Measurements from ENCODE around the gene PA2G4.
A peak's percentile ranks its signal among the peaks of the same experiment; 100 is the strongest.
"Not testable (repeated sequence)": the region's sequence is repeated elsewhere in the genome, so short reads cannot be mapped to it uniquely, and the experiment has no call there.

The PA2G4 gene

GRCh38 chr12:56101045-56101444 is 3.3 kb upstream of the PA2G4 start:
- DNase-seq, result no peak

DNA sequence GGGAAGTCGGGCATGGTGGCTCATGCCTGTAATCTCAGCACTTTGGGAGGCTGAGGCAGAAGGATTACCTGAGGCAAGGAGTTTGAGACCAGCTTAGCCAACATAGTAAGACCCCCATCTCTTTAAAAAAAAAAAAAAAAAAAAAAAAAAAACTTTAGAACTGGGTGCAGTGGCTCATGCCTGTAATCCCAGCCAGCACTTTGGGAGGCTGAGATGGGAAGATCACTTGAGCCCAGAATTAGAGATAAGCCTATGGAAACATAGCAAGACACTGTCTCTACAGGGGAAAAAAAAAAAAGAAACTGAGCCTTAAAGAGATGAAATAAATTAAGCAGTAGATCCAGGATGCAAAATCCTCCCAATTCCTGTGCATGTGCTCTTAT is 1.7 kb upstream of the PA2G4 start:
- DNase-seq, result no peak

- no peak for DNase-seq
These were observed 1.2 kb upstream of the PA2G4 start for GRCh38 chr12:56103066-56103711.

- DNase-seq, result peak; percentile 50
These were observed 593 bp upstream of the PA2G4 start for GRCh38 chr12:56103823-56104108.

GRCh38 chr12:56104815-56105608 is 653 bp downstream of the PA2G4 start:
- no peak for DNase-seq

- DNase-seq, result no peak
These were observed 1.2 kb downstream of the PA2G4 start for GRCh38 chr12:56105609-56105902.

DNA sequence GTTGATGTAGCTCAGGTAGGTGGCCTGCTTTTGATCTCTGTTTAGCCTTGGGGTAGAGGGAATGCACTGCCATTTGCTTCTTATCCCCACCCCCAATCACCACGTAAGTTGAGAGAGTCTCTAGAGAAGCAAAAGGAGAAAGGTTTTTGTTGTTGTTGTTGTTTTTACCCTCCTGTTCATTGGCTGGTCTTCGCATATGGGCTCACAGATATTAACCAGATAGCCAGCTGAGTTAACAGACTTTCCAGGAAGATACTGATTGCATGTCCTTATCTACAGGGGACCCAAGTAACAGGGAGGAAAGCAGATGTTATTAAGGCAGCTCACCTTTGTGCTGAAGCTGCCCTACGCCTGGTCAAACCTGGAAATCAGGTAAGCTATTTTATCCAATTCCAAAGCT is 2.9 kb downstream of the PA2G4 start:
- no peak for DNase-seq

DNA sequence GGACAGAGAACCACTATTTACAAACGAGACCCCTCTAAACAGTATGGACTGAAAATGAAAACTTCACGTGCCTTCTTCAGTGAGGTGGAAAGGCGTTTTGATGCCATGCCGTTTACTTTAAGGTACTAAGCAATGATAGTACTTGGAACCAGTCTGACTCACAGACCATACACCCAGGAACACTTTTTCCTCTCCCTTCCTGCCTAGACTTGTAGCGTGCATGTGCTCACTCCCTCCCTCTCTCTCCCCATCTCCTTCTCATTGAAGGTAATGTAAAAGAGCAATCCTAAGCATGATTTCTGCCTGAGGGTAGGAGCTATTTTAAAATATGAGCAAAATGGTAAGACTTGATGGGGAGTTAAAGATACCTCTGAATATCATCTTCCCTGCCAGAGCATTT is 6.2 kb downstream of the PA2G4 start:
- DNase-seq, result no peak

GRCh38 chr12:56114084-56114483 is 9.7 kb downstream of the PA2G4 start:
- no peak for DNase-seq

DNA sequence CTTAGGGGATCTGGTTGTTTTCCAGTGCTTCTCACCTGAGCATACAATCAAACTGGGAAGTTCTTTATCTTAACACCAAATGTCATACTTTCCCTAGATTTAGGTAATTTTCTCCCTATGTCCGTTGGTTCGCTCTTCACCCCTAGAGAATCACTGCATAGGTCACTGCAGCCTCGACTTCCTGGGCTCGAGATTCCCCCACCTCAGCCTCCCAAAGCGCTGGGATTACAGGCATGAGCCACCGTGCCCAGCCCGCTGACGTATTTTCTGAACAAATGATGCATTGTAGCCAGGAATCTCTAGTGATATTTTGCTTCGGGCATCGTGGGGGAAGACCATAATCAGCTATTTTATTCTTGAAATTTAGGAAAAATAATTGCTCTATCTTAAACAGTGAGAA is 11.0 kb downstream of the PA2G4 start:
- no peak for DNase-seq

DNA sequence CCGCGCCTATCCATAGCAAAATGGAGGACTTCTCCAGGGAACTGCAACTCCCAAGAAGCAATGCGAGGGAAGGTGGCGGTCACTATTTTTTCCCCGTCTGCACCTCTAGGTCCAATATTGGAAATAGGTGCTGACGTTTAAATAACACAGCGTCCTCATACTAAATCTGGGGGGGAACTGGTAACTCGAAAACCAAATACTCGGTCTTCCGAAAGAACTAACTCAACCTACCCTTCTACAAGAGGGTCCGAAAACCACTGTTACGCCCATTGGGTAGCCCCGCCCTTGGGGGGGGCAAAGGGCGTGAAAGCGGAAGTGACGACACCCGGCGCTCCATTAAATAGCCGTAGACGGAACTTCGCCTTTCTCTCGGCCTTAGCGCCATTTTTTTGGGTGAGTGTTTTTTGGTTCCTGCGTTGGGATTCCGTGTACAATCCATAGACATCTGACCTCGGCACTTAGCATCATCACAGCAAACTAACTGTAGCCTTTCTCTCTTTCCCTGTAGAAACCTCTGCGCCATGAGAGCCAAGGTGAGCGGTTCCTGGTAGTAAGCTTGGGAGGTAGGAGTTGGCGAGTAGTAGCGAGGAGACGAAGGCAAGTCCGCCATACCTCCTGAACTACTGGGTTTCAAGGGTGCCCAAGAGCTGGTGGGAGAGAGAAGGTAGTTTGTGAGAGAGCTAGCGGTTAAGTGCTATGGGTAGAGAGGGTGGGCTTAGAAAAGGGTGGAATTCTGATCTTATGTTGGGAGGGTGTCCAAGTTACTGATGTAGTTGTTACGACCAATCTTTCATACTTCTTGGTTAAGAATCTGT is 12.1 kb downstream of the PA2G4 start, which contains the start of gene RPL41:
RPL41 (plus strand) TSS at position 367 of the 815 bp plus-strand sequence.
- DNase-seq, result peak; percentile 85

DNA sequence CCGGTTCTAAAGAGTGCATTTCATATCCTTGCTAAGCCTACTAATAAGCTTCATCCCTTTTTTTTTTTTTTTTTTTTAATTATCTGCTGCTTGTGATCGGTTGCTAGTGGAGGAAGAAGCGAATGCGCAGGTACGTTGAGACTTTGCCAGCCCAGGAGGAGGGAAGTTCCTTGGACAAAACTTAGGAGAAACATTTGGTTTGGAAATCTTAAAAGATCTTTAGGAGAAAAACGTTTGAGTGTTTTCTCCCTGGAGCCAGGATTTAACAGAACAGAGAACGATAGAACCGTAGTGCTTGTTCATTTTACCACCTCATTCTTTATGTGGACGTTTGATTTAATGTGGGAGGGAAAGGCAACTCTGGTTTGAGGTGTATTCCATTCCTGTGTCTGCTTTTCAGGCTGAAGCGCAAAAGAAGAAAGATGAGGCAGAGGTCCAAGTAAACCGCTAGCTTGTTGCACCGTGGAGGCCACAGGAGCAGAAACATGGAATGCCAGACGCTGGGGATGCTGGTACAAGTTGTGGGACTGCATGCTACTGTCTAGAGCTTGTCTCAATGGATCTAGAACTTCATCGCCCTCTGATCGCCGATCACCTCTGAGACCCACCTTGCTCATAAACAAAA is 12.8 kb downstream of the PA2G4 start:
- not testable (repeated sequence) for DNase-seq

DNA sequence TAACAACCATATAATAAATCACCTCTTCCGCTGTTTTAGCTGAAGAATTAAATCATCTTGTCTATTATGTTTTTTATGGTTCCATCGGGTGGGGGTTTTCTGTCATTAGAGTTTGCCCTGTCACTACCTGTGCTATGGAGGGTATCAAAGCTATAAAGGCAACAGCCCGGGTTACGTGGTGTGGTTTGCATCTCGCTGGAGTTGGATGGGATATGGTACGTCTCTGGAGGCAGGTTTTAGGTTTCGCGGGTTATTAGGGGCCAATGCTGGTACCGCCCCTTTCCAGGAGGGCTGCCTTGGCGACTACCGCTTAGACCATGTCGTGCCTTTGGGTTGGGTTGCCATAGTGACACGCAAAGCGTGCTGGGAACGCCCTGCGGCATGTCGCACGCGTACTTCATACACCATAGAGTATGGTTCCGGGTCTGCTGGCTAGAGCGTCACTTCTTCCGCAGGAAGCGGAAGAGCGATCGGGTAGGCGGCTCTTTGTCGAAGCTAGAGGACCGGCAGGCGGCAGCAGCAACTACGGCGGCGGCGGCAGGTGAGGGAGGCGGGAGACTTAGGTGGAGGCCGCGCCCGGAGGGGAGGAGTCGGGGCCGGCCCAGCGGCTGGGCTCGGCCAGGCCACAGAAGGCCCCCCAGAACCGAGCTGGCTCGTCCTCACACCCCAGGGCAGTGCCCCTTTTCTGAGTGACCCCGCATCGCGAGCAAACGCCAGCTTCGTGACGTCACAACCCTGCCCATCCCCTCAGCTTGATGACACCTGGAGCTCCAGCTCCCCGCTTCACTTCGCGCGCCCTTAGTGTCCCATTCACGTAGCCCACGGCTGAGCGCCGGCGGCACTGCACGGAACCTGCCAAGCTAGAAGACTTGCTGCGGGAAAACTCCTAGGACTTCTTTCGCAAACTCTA is 13.7 kb downstream of the PA2G4 start, which contains the start of gene ZC3H10:
ZC3H10 (plus strand) TSS at position 489 of the 910 bp plus-strand sequence. CDS start 2,297 bp downstream, outside the sequence.
- peak; percentile 99 for DNase-seq

DNA sequence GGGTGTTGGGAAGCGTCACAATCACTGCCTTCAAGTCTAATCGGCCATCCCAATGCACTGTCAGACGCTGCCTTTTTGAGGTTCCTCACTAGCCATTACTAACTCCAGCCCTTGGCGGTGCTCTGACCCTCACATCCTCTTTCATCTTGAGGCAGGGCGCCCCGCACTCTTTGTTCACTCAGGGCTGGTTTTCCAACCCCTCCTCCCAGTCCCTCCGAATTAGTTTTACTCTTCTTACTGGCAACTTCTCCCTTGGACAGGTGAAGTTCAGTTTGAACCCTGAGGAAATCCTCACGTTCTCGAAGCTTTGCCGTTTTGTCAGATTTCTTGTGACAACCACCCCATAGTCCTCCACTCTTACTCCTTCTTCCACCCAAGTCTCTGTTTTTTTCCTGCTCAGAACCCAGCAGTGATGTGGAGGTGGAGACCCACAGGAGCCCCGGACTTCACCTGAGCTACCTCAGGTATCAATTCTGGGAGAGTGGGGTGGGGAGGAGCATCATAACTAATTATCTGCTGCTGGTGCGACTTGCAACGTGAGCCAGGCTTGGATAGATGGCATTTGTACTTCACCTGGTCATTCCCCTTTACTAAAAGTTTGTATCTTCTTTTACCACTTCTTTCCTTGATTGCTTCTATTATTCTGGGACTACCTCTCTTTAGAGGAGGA is 14.5 kb downstream of the PA2G4 start:
- DNase-seq, result no peak

DNA sequence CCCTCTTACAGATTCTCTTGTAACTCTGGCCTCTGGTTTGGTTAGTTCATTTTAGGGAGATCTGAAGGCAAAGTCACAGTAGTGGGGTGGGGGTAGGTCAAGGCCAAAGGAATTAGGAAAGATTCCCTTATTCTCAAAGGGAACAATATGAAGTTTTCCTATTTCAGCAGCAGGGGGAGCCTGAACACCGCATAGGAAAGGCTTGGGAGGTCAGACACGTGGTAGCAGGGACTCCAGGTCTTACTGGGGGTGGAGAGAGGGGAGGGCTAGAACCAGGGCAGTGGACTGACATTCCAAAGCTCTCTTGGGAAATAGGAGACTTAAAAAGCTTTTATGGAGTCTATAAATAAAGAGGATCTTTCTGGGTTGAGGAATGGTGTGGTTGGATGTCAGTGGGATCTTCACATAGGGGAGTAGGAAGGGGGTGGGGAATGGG is 15.0 kb downstream of the PA2G4 start:
- peak; percentile 77 for DNase-seq

- DNase-seq, result no peak
These were observed 15.9 kb downstream of the PA2G4 start for GRCh38 chr12:56120158-56120846.

DNA sequence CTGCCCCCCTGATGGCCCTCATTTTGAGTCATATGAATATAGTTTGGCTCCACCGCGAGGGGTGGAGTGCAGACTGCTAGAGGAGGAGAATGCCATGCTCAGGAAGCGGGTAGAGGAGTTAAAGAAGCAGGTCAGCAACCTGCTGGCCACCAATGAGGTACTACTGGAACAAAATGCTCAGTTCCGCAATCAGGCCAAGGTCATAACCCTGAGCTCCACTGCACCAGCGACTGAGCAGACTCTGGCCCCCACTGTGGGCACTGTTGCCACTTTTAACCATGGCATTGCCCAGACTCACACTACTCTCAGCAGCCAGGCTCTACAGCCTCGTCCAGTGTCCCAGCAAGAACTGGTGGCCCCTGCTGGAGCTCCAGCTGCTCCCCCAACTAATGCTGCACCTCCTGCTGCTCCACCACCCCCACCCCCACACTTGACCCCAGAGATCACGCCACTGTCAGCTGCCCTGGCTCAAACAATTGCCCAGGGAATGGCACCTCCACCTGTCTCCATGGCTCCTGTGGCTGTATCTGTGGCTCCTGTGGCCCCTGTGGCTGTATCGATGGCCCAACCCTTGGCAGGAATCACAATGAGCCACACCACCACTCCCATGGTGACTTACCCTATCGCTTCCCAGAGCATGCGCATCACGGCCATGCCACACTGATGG is 17.0 kb downstream of the PA2G4 start:
- no peak for DNase-seq

- no peak for DNase-seq
These were observed 18.3 kb downstream of the PA2G4 start for GRCh38 chr12:56122637-56123036.

DNA sequence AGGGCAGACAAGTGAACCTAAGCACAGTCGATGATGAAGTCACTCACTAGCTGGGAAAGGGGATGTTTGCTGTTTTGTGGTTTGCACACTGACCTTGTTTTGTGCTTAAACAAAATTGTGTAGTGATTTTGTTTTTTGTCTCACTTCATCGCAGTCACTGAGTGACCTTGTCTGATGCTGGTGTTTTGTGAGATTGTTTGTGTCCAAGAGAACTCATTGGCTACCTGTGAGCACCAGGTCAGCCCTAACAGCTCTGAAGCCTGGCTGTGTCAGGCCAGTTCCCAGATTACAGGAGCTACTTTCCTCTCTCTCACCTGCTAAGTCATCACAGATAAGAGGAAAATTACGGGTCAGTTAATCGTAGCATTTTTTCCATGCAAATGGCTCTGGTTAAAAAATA is 19.8 kb downstream of the PA2G4 start:
- no peak for DNase-seq

DNA sequence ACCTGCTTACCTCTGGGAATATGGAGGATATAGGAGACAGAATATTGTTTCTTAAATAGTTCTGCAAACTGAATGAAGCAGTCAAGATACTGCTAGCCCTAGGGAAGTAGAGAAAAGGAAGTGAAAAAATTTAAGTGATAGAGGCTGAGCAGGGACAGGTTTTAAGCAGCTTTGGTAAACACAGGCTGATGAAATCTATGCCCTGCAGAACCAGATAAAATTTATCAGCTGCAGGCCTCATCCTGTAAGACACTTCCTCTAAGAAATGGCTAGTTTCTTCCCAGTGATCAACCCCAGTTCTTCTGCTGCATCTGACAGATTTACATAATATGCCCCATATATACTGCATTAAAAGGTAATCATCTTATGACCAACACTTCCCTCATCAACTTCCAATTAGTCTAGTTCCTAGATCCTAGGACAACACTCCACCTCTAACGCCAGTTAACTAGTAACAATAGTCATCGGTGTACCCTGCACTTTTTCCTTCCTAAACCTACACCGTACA is 22.4 kb downstream of the PA2G4 start:
- no peak for DNase-seq

Data from NCI-H446 treated with DMSO at 0.1 percent for 48 hours (cell line).